NCI-H748 treated with DMSO at 0.1 percent for 48 hours (cell line): ENCODE results near the gene SLC6A13.
"Not testable (repeated sequence)": the region's sequence is repeated elsewhere in the genome, so short reads cannot be mapped to it uniquely, and the experiment has no call there.

Experiments used
- DNase-seq: peaks from one replicate; lab custom pipeline; 2025; lab: John Stamatoyannopoulos, UW

Gene SLC6A13

DNA sequence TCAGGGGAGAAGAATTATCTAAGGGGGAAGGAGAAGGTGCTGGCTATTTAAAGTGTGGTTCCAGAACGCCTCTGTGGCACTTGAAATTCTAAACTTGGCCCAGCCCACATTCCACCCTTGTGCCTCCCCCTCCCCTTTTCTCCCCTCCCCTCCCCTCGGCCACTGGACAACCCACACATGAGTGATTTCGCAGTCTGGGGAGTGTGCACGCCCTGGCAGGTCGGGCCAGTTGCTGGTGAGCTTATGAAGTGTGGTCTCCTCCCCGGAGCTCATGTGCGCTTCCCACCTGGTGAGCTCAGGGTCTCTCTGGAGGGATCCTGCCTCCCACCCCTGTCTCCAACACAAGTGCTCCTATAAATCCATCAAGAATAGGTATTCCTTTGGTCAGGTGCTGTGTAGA lies at the start of gene SLC6A13:
Gene SLC6A13, minus strand, starts transcription at position 20 of the 400 bp plus-strand sequence. CDS start 2,784 bp downstream, outside the sequence.
- no peak for DNase-seq

DNA sequence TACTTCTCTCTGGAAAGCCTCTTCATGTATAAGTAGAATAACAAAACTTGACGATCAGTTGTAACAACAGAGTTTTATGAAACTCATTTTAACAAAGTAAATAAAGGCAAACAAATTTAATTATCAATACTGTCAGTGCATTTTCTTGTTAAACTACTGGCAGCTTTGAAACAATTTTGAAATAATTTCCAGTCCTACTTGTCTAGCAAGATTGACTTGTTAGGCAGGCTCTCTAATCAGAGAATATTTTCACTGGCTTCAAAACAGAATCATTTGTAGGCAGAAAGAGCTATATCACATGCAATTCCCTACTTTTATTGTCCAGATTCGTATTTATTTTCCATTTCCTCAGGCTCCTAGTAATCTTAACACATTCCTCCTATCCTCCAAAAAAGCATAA lies 45.9 kb upstream of the SLC6A13 start:
- no peak for DNase-seq

DNA sequence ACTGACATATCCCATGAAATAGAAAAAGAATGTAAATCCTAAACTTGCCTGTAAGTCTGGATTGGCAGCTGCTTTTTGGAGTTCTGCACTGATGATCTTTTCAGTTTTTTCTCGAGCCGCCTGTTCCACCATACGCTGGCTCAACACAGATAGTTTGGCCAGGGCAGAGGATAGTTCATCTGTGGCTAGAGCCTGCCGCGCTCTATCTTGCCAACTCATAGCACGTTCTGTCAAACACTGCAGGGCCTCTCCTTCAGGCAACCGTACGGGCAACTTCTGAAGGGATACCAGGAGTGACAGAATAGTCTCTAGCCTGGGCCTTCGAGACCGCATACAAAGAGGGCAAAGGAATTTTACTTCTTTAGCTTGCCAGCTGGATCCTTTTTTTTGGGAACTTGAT lies 44.8 kb upstream of the SLC6A13 start:
- DNase-seq = no peak

DNA sequence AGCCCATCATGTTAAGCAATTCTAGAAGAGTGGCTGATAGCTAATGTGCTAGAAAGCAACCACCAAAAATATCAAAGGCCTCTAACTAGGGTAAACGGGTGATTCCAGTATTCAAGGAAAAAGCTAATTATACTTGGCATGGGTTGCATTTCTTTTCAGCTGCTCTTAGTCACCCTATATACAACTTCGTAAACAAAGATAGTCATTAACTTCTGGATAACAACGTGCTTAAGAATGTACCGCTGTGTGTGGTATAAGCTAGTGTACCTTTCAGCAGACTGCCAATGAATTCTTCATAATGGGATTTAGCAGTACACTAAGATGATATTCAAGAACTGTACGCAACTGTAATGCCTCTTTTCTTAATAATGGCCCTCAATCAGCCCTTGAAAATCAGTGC lies 42.2 kb upstream of the SLC6A13 start:
- no peak for DNase-seq

DNA sequence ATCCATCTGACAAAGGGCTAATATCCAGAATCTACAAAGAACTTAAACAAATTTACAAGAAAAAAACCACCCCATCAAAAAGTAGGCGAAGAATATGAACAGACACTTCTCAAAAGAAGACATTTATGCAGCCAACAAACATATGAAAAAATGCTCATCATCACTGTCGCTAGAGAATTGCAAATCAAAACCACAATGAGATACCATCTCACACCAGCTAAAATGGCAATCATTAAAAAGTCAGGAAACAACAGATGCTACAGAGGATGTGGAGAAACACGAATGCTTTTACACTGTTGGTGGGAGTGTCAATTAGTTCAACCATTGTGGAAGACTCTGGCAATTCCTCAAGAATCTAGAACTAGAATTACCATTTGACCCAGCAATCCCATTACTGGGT lies 40.1 kb upstream of the SLC6A13 start:
- not testable (repeated sequence) for DNase-seq

DNA sequence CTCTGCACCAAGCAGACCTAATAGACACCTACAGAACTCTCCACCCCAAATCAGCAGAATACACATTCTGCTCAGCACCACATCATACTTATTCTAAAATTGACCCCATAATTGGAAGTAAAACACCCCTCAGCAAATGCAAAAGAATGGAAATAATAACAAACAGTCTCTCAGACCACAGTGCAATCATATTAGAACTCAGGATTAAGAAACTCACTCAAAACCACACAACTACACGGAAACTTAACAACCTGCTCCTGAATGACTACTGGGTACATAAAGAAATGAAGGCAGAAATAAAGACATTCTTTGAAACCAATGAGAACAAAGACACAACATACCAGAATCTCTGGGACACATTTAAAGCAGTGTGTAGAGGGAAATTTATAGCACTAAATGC lies 37.5 kb upstream of the SLC6A13 start:
- not testable (repeated sequence) for DNase-seq

DNA sequence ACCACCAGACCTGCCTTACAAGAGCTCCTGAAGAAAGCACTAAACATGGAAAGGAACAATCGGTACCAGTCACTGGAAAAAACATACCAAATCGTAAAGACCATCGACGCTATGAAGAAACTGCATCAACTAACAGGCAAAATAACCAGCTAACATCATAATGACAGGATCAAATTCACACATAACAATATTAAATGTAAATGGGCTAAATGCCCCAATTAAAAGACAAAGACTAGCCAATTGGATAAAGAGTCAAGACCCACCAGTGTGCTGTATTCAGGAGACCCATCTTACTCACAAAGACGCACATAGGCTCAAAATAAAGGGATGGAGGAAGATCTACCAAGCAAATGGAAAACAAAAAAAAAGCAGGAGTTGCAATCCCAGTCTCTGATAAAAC lies 36.9 kb upstream of the SLC6A13 start:
- DNase-seq = not testable (repeated sequence)

DNA sequence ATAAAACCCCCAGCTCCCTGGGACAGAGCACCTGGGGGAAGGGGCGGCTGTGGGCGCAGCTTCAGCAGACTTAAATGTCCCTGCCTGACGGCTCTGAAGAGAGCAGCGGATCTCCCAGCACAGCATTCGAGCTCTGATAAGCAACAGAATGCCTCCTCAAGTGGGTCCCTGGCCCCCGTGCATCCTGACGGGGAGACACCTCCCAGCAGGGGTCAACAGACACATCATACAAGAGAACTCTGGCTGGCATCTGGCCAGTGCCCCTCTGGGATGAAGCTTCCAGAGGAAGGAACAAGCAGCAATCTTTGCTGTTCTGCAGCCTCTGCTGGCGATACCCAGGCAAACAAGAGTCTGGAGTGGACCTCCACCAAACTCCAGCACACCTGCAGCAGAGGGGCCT lies 35.4 kb upstream of the SLC6A13 start:
- not testable (repeated sequence) for DNase-seq

DNA sequence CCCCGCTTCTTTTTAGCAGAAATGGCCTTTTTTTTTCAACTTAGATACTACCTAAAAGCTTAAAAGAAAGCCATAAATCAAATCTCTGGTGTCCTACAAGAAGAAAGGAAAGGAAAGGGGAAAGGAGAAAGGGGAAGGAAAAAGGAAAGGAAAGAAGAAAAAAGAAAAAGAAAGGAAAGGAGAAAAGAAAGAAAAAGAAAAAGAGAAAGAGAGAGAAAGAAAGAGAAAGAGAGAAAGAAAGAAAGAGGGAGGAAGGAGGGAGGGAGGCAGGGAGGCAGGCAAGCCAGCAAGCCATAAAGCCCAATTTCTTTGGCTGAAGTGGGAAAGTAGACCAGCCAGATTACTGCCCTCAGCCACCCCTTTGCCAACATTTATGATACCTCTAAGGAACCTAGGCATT lies 32.5 kb upstream of the SLC6A13 start:
- DNase-seq = no peak

DNA sequence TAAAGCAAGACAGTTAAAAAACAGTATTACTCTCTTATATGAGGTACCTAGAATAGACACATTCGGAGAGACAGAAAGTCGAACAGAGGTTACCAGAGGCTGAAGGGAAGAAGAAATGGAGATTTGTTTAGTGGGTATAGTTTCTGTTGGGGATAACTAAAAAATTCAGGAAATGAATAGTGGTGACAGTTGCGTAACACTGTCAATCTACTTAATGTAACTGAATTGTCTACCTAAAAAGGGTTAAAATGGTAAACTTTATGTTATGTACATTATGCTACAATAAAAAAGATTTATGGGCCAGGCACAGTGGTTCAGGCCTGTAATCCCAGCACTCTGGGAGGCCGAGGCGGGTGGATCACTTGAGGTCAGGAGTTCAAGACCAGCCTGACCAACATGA lies 30.6 kb upstream of the SLC6A13 start:
- no peak for DNase-seq

DNA sequence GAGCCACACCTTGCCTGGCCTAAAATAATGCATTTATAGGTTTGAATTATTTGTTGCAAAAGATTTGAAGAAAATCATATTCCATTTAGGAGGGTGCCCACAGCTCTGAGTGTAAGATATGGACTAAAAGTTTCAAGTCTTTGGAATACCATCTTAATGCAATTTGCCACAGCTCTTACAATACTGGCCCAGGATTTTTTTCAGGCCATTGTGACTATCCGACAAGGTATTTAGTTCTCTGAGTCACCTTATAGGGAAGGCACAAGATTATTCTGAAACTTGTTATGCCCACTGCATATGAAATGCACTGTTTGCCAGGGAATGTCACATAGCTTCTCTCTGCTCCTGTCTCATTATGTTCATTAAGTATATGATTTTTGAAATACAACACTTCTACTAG lies 29.6 kb upstream of the SLC6A13 start:
- no peak for DNase-seq

DNA sequence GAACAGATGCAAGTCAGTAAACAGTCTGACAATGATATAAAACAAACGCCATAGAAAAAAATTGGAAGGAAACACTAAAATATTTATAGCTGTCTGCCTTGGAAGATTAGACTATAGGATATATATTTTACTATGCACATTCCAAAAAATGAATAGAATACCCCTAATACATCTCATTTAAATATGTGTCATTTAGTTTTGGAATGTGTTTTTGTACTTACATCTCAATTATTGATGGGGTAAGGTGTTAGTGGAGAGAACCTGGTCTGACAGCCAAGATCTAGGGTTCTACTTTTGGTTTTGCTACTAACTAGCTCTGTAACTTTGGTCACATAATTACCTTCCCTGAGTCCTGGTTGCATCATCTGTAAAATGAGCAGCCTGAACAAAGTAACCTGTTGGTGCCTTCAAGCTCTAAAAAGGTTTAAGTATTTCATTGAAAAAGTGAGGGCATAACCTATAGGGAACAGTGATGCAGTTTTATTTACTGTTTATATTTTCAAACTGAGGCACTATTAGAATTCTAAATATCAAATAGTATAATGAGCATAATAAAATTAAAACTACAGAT lies 28.6 kb upstream of the SLC6A13 start:
- no peak for DNase-seq

DNA sequence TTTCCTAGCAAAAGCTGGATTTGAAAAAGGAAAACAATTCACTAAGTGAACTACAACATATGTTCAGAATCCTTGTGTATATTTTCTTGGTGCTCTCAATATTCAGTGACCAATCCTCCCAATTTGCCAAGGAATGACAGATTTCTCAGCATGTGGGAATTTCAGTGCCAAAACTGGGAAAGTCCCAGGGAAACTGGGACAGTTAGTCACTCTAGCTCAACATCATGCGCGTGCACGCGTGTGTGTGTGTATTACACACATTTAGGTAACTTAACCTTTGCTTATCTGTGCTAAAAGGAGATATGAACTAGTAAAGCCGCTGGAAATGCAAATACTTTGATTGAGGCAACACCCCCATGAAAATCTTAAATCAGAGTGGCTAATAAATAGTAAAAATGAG lies 26.1 kb upstream of the SLC6A13 start:
- DNase-seq = no peak

DNA sequence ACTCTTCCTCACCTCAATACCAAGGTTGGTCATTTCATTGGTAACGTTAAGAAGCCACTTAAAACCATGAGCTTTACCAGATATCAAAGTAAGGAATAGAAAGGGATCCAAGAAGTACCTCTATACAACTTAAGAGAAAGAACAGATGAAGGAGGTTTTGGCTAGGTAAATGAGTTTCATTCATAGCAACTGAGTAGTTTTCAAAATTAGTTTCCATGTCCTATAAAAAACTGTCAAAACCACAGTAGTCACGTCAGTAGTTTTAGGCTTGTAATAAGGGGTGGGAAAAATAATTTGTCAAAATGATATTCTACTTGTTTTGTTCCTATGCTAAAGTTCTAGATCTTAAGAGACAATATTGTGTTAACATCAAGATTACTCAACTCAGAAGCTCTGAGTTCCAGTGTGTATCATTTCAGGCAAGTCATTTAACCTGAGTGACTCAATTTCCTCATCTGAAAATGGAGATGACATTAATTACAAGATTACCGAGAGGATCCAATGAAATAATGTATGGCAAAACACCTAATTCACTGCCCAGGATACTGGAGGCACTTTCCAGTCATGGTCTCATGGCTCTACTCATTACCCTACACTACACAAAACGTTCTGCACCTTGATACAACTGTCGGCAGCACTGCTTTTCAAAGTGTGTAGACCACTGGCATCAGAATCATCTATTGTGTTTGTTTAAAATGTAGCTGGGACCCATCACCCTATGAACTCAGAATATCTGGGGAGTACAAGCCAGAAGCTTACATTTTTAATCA lies 24.1 kb upstream of the SLC6A13 start:
- DNase-seq = no peak

DNA sequence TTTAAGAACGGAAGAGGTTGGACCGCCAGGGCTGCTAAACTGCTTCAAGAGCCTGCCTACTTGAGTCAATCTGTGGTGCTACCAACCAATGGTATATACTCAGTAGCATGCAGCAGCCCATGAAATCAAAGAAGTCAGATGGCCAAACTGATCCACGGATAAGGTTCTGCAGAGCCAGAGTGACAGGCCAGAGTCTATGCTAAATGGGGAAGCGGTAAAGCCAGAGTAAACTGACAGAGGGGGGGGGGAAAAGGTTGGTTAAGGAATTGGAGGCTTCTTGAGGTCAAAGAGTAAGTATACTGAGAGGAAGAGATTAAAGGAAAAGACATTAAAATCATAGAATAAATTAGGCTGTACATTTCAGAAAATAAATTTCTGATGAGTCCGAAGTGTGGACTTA lies 15.4 kb upstream of the SLC6A13 start:
- DNase-seq = no peak

DNA sequence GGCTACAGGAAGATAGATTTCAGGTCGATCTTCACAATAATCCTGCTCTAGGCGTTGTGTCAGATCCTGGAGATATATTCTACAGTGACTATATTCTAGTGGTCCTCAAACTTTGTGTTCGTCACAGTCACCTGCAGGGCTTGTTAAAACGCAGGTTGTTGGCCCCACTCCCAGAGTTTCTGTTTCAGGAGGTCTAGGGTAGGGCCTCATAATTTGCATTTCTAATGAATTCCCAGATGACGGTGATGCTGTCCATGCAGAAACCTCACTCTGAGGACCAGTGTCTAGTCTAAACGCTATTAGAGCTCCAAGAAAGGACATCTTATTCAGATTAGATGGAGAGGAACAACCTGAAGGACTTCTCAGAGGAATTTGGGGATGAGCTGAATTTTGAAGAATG lies 13.2 kb upstream of the SLC6A13 start:
- DNase-seq = no peak

DNA sequence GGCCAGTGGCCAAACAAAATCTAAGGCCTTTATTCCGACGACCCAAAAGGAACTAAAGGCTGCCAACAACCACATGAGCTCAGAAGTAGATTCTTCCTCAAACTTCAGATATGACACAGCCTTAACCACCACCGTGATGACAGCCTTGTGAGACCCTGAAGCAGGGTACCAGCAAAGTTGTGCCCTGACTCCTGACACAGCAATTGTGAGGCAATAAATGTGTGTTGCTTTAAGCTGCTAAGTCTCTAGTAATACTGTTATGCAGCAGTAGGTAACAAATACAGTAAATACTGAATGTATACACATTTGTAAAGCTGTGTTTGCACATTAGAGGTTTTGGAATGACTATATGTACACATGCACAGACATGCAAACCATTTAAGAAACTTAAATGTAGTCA lies 10.7 kb upstream of the SLC6A13 start:
- DNase-seq = no peak

DNA sequence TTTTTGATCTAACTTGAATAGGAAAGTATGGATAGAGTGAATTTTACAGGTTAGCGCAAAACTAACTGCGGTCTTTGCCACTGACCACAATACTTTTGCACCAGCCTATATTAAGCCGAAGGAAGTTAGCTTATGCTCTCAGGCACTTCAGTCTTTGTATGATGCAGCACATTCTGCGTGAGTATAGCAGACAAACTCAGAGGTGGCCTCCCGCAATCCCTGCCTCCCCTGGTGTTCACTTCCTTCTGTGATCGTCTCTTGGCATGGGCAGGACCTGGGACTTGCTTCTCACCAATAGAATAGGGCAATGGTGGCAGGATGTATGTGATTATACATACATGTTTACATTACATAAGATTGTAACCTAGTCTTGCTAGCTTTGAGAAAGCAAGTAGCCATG lies 10.3 kb upstream of the SLC6A13 start:
- DNase-seq = no peak

DNA sequence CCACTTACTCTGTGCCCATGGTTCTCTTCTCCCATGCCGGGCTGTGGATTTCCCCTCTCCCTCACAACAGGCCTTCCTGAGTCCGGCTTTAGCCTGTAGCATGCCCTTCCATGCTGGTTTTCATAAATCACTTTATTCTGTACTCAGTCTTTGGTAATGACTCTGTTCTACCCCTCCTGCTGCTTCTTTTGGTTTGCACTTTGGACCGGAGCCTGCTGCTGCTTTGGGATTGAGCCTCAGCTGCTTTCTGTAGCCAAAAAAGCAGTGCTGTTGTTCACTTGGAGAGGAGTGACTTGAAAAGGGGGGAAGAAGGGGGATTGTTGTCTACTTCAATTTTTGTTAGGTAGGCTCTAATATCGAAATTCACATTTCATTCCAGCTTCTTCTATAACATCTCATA lies 8.5 kb upstream of the SLC6A13 start:
- DNase-seq = no peak

DNA sequence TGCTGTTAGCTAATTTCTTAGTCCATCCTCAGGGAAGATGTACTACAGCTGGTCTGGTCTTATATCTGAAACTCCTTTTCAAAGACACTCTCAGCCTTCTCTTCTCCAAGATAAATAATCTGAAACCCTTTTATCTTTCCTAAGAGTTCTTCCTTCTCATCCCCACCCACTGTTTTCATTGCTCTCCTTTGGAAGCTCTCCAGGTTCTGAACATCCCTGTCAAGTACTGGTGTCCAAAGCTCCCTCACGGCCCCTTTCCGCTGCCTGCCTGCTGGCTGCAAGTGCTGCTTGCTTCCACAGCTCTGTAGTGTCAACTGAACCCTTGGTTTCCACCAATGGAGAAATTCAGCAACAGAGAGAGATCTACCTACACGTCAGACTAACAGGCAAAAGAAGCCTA lies 6.6 kb upstream of the SLC6A13 start:
- no peak for DNase-seq

DNA sequence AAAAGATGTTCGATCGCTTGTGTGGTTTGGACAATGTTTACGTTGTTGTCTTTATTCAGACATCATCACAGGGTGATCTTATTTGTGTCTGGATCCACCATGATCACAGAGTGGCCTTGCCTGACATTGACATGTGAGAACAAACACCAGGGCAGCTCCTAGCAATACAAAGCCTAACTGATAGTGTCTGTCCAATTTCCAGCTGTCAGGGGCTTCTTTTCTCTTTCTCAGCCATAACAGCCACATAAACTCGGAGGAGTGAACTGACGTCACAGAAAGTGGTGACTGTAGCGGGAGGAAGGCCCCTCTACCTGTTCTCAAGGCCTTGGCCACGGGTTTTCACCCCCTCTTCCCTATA lies 5.8 kb upstream of the SLC6A13 start:
- no peak for DNase-seq

DNA sequence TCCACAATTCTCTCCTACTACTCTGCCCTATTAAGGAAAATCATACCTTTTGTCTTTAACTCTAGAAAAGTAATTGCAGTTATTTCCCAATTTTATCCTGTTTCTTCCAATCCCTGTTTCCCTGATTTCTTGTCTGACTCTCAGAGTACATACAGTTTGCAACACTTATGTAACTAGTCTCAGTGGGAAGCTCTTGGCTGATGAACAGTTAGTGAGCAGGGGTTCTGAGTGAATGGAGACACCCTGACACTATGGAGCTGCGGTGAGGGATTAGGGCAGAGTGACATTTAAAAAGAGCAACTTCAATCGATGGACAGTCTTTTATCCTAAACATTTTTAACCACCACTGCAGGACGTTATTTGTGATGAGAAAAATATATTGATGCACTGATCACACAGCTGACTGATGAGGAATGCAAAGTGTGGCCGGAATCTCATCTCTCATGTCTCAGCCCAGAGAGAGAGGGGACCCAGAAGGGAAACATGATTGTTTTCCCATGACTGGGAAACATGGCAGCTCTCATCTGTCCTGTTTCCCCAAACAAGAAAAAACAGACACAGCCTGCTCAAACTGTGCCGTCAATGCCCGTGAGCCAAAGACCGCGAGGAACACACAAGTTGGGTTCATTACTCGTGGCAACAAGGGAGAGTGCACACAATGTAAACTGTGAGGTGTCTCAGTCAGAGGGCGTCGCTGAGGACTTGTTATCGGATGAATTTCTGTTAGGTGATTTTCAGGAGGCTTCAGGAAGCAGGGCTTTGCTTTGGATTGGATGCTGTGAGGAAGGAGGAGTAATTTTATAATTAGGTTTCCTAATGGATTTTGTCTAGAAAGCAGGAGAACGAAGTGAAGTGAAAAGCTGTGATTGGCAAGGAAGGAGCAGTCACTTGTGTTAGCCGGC lies 5.2 kb upstream of the SLC6A13 start:
- DNase-seq = no peak

DNA sequence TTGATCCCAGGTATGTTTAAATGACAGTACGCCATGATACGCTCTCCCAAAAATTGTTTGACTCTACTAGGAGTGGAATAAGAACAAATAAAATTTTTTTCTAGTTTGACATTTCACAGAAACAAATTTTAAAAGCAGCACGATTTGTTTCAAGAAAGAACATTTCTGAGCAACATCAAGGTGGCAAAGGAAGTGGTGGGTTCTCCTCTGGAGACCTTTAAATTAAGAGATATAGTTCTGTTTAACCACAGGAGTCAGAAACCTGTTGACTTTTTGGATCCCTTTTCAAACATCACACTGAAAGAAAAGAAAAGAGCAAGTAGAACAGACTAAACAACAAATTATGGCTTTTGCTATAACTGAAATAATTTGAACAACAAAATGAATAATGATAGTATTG lies 2.5 kb upstream of the SLC6A13 start:
- no peak for DNase-seq
